Measurements from ENCODE around the gene SLC25A42.

- TF ChIP-seq POLR2A (IDR thresholded peaks at IDR 0.05; ENCODE audit: low read depth, low read length) (no peak), POLR2AphosphoS5 (IDR thresholded peaks at IDR 0.05; ENCODE audit: low read depth, low read length) (no peak)
These were observed 37.7 kb downstream of the SLC25A42 start for GRCh38 chr19:19101540-19101939.

Data from GM12892 (cell line).